Lung microvascular endothelial cell (primary cell): ENCODE measurements around the gene CASTOR1. TPM values are rescaled to one million over a fixed set of nuclear protein-coding genes. Genes with fewer than 3 reads are reported as not detected.

Experiments
- total RNA-seq: library from RNA; depleted of rRNA; stranded (reverse); fragments of >200 nt; gene quantifications from 2 replicates; pipeline ENCODE4 v1.2.1, GENCODE V29; 2014

Gene CASTOR1
- total RNA-seq, 1 donor from 2014 or later, result 6.5 TPM

Other genes starting within 250 kb of the CASTOR1 start
- gene HORMAD2, start 209.0 kb downstream of the CASTOR1 start, total RNA-seq, result not detected in 2 replicates
- 0.20 and 0.22 TPM in 2 replicates for gene LIF, start 42.7 kb downstream of the CASTOR1 start, total RNA-seq
- not detected in 2 replicates for gene OSM, start 22.7 kb downstream of the CASTOR1 start, total RNA-seq
- gene TBC1D10A, start 37.4 kb upstream of the CASTOR1 start, total RNA-seq, result 5.9 and 8.9 TPM in 2 replicates
- 14.6 and 15.5 TPM in 2 replicates for gene SF3A1, start 67.4 kb upstream of the CASTOR1 start, total RNA-seq
- 1.1 and 1.4 TPM in 2 replicates for gene CCDC157, start 67.5 kb upstream of the CASTOR1 start, total RNA-seq
- gene RNF215, start 97.9 kb upstream of the CASTOR1 start, total RNA-seq, result 12.0 and 23.8 TPM in 2 replicates
- 7.8 and 8.1 TPM in 2 replicates for gene SEC14L2, start 107.5 kb upstream of the CASTOR1 start, total RNA-seq
- 17.7 and 24.0 TPM in 2 replicates for gene MTFP1, start 136.3 kb upstream of the CASTOR1 start, total RNA-seq
- gene SEC14L3, start 182.5 kb upstream of the CASTOR1 start, total RNA-seq, result not detected in 2 replicates
- gene SEC14L4, start 216.2 kb upstream of the CASTOR1 start, total RNA-seq, result not detected in 2 replicates